OCI-LY7 (cell line): ENCODE measurements around the gene DDX11. TPM values are rescaled to one million over a fixed set of nuclear protein-coding genes. Genes with fewer than 3 reads are reported as not detected.
A peak's percentile ranks its signal among the peaks of the same experiment; 100 is the strongest.
"Not testable (repeated sequence)": the region's sequence is repeated elsewhere in the genome, so short reads cannot be mapped to it uniquely, and the experiment has no call there.

ENCODE experiments used
- BruUV-seq: library from RNA; stranded (reverse); fragments of 400-500 nt; replicated peaks from 2 replicates; lab custom pipeline; 2021; lab: Mats Ljungman, UMichigan
- CTCF ChIA-PET: fragments of 300-600 bp; sonication (Branson Sonifier 250); formaldehyde crosslinking; loops from one replicate; lab custom pipeline; 2022; ENCODE audit warnings: antibody characterized with exemption; ENCODE audit not compliant: unreplicated experiment; lab: Charles Lee
- POLR2A ChIA-PET: fragments of 300-600 bp; sonication (Branson Sonifier 250); formaldehyde crosslinking; loops from one replicate; lab custom pipeline; 2022; ENCODE audit warnings: antibody characterized with exemption; lab: Charles Lee
- DNase-seq: peaks from one replicate; pipeline ENCODE4 v3.0.0-alpha.2; 2015; ENCODE audit warnings: low spot score
- H2AFZ ChIP-seq: fragments of 200-600 bp; sonication (generic), shearing (Covaris generic); 2 replicates; pipeline ENCODE4 v1.6.1; 2014; ENCODE audit warnings: mild to moderate bottlenecking, antibody characterized with exemption, low read length, moderate library complexity
- H3K27ac ChIP-seq: fragments of 200-600 bp; sonication (generic); 2 replicates; pipeline ENCODE4 v1.5.1; 2014; ENCODE audit warnings: mixed run types, low read depth, mild to moderate bottlenecking, moderate library complexity, low read length, inconsistent platforms; ENCODE audit not compliant: poor library complexity, severe bottlenecking
- H3K36me3 ChIP-seq: fragments of 200-600 bp; sonication (generic); 2 replicates; pipeline ENCODE4 v1.6.1; 2014; ENCODE audit warnings: mild to moderate bottlenecking, antibody characterized with exemption, low read length, moderate library complexity, mixed read lengths; ENCODE audit not compliant: insufficient read depth
- H3K4me1 ChIP-seq: fragments of 200-600 bp; sonication (generic); 2 replicates; pipeline ENCODE4 v1.5.1; 2014; ENCODE audit warnings: mild to moderate bottlenecking, low read length; ENCODE audit not compliant: insufficient read depth, poor library complexity, severe bottlenecking
- H3K4me2 ChIP-seq: fragments of 200-600 bp; sonication (generic); 2 replicates; pipeline ENCODE4 v1.6.1; 2014; ENCODE audit warnings: mild to moderate bottlenecking, low read length
- H3K4me3 ChIP-seq: fragments of 200-600 bp; sonication (generic); 2 replicates; pipeline ENCODE4 v1.5.1; 2014; ENCODE audit warnings: mild to moderate bottlenecking, low read depth, low read length; ENCODE audit not compliant: poor library complexity, severe bottlenecking
- H3K79me2 ChIP-seq: fragments of 200-600 bp; sonication (generic); 2 replicates; pipeline ENCODE4 v1.6.1; 2016; ENCODE audit warnings: low read depth, mild to moderate bottlenecking, low read length, moderate library complexity, mixed read lengths; ENCODE audit not compliant: insufficient read depth
- H3K9me2 ChIP-seq: fragments of 200-600 bp; sonication (generic); 2 replicates; pipeline ENCODE4 v1.6.1; 2016; ENCODE audit warnings: mild to moderate bottlenecking, low read length, mixed read lengths; ENCODE audit not compliant: insufficient read depth
- H3K9me3 ChIP-seq: fragments of 200-600 bp; sonication (generic); 2 replicates; pipeline ENCODE4 v1.6.1; 2014; ENCODE audit warnings: mild to moderate bottlenecking, mixed run types, low read length, mixed read lengths
- H4K20me1 ChIP-seq: fragments of 200-600 bp; sonication (generic); 2 replicates; pipeline ENCODE4 v1.6.1; 2014; ENCODE audit warnings: mild to moderate bottlenecking, antibody characterized with exemption, low read length, moderate library complexity, mixed read lengths; ENCODE audit not compliant: insufficient read depth
- intact Hi-C: fragments of 100-400 bp; cut with micrococcal nuclease; formaldehyde crosslinking; loops from one replicate; pipeline ENCODE4 v1.10.0; 2022; ENCODE audit not compliant: unreplicated experiment
- small RNA-seq: library from RNA; depleted of rRNA; stranded (forward); fragments of <200 nt; gene quantifications from one replicate; pipeline ENCODE3, GENCODE V24; 2014
- total RNA-seq, 2 experiments: library from RNA; depleted of rRNA in 1 of 2; stranded (reverse); fragments of >200 nt in 1 of 2; shearing (Covaris generic) in 1 of 2; gene quantifications; 2 replicates each; pipeline ENCODE4 v1.2.3, GENCODE V29; 2014 to 2022

DDX11 gene
- total RNA-seq, 2 experiments from 2014 or later = 189 to 262 TPM

DNA sequence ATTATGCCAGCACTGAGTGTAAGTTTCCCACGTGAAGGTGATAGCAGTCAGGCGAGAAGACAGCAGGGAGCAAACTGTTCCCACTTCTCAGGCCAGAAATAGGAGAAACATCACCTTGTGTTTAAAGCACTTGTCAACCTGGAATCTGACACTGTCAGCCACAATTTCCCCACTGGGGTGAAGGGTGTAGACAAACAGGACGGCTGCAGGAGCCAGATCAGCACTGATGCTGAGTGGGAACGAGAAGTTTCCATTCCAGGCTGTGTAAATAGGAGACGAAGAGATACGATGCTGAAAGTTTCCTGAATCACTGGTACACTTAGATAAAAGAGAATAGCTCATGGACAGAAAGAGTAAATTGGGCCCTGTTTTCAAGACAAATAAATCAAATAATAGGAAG is 71.6 kb downstream of the DDX11 start:
- H3K79me2 ChIP-seq, H3K4me3 ChIP-seq, H4K20me1 ChIP-seq, POLR2A ChIA-PET, DNase-seq, H3K9me2 ChIP-seq, CTCF ChIA-PET, H3K9me3 ChIP-seq, H3K36me3 ChIP-seq, intact Hi-C loops, BruUV-seq, H3K4me2 ChIP-seq, H3K27ac ChIP-seq, H2AFZ ChIP-seq, H3K4me1 ChIP-seq: not testable (repeated sequence)

- intact Hi-C loops, BruUV-seq: not testable (repeated sequence)
These were observed 73.8 kb downstream of the DDX11 start for GRCh38 chr12:31147415-31147814.

GRCh38 chr12:31150766-31151165 is 77.1 kb downstream of the DDX11 start:
- CTCF ChIA-PET = not testable (repeated sequence)

More at GRCh38 chr12:31147415-31147814, 73.8 kb downstream of the DDX11 start:
- H3K4me1 ChIP-seq, H4K20me1 ChIP-seq, H3K36me3 ChIP-seq, DNase-seq, H3K9me2 ChIP-seq, CTCF ChIA-PET, H3K79me2 ChIP-seq, H3K9me3 ChIP-seq, H3K4me2 ChIP-seq, H3K27ac ChIP-seq, POLR2A ChIA-PET, H3K4me3 ChIP-seq, H2AFZ ChIP-seq: not testable (repeated sequence)

More at GRCh38 chr12:31150766-31151165, 77.1 kb downstream of the DDX11 start:
- 0 out of 2 replicates have a peak overlapping the region, but pooled peaks have one; percentile 9 for H3K4me2 ChIP-seq
- intact Hi-C loops, H3K9me3 ChIP-seq, H4K20me1 ChIP-seq, H2AFZ ChIP-seq, H3K4me1 ChIP-seq, DNase-seq, H3K27ac ChIP-seq, H3K9me2 ChIP-seq, H3K36me3 ChIP-seq, BruUV-seq, H3K4me3 ChIP-seq, H3K79me2 ChIP-seq: not testable (repeated sequence)
- POLR2A ChIA-PET = interaction anchor here (0.7 kb wide), 3 partner anchors 94 to 170 kb away, joined by 3 to 4 read pairs (median 4); no protein-coding TSS in a partner anchor

Small RNA genes within 50 kb of the gene (small RNA-seq; reads per million reads assigned to genes)
- not detected for gene RF00072

Other genes with a start within 250 kb of the DDX11 start
- not detected in 2 replicates for gene TSPAN11, start 147.1 kb upstream of the DDX11 start, total RNA-seq (2014; rRNA removed; shearing (Covaris generic))
- gene TSPAN11, start 147.1 kb upstream of the DDX11 start, total RNA-seq (2022) = not detected in 2 replicates